PC-3 (cell line): ENCODE results near the gene CELA3A.
"Not testable (repeated sequence)": the region's sequence is repeated elsewhere in the genome, so short reads cannot be mapped to it uniquely, and the experiment has no call there.

Source experiments
- EZH2 ChIP-seq: fragments of 300-600 bp; sonication (generic); IDR thresholded peaks from one replicate; pipeline ENCODE4 v1.6.1; 2017; ENCODE audit warnings: antibody characterized with exemption, mild to moderate bottlenecking, low read length; ENCODE audit not compliant: unreplicated experiment
- TF ChIP-seq, protein P1 (sequence below): fragments of 300-600 bp; sonication (generic); conservative IDR thresholded peaks from 2 replicates; pipeline ENCODE4 v1.5.1; 2017; ENCODE audit warnings: antibody characterized with exemption, low read depth, mild to moderate bottlenecking, low read length

DNA sequence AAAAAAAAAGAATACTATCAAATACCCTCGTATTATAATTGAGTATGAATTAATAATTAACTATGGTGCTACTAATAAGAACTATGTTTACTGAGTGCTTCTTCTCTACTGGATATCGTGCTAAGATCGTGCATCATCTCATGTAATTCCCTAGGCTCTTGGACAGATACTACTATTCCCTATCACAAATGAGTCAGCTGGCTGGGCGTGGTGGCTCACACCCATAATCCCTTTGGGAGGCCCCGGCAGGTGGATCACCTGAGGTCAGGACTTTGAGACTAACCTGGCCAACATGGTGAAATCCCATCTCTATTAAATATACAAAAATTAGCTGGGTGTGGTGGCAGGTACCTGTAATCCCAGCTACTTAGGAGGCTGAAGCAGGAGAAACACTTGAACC is 15.6 kb upstream of the CELA3A start:
- TF ChIP-seq, protein P1, sequence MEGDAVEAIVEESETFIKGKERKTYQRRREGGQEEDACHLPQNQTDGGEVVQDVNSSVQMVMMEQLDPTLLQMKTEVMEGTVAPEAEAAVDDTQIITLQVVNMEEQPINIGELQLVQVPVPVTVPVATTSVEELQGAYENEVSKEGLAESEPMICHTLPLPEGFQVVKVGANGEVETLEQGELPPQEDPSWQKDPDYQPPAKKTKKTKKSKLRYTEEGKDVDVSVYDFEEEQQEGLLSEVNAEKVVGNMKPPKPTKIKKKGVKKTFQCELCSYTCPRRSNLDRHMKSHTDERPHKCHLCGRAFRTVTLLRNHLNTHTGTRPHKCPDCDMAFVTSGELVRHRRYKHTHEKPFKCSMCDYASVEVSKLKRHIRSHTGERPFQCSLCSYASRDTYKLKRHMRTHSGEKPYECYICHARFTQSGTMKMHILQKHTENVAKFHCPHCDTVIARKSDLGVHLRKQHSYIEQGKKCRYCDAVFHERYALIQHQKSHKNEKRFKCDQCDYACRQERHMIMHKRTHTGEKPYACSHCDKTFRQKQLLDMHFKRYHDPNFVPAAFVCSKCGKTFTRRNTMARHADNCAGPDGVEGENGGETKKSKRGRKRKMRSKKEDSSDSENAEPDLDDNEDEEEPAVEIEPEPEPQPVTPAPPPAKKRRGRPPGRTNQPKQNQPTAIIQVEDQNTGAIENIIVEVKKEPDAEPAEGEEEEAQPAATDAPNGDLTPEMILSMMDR, result not testable (repeated sequence)
- not testable (repeated sequence) for TF ChIP-seq EZH2
